ENCODE results near the gene ST6GALNAC5. TPM values are rescaled to one million over a fixed set of nuclear protein-coding genes. Genes with fewer than 3 reads are reported as not detected.

Gene ST6GALNAC5
- total RNA-seq, 1 donor from 2014 or later = 23.1 TPM

DNA sequence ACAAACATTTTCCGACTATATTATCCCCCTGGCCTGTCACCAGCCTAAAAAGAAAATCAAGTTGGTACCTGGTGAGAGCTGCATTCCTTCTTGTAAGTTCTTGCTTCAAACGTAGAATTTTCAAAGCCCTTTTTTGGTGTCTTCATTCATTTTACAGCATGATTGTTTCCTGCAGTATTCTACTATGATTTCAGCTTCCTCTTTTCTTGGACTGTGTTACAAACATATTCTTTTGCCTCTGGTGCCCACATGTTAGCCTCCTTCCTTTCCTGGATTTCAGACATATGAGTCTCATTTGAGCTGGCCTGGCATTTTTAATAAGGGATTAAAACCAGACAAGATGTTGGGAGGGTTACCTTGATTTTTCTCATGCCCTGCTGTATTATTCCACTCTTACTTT, 209.5 kb downstream of the ST6GALNAC5 start:
- Histone ChIP-seq H3K36me3 (no peaks in the 10 kb centered on the region), H3K27me3 (no peaks in the 10 kb centered on the region), H3K4me3 (no peak overlapping the region), H3K27ac (no peak overlapping the region), H3K9me3 (no peaks in the 10 kb centered on the region), H3K4me1 (no peaks in the 10 kb centered on the region)
- intact Hi-C loops (cut with DNase I) = no loop called here
- TF ChIP-seq, protein P1, sequence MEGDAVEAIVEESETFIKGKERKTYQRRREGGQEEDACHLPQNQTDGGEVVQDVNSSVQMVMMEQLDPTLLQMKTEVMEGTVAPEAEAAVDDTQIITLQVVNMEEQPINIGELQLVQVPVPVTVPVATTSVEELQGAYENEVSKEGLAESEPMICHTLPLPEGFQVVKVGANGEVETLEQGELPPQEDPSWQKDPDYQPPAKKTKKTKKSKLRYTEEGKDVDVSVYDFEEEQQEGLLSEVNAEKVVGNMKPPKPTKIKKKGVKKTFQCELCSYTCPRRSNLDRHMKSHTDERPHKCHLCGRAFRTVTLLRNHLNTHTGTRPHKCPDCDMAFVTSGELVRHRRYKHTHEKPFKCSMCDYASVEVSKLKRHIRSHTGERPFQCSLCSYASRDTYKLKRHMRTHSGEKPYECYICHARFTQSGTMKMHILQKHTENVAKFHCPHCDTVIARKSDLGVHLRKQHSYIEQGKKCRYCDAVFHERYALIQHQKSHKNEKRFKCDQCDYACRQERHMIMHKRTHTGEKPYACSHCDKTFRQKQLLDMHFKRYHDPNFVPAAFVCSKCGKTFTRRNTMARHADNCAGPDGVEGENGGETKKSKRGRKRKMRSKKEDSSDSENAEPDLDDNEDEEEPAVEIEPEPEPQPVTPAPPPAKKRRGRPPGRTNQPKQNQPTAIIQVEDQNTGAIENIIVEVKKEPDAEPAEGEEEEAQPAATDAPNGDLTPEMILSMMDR (IDR thresholded peaks at IDR 0.05) = no peak
- no peak for ATAC-seq
- DNase-seq = no peak

DNA sequence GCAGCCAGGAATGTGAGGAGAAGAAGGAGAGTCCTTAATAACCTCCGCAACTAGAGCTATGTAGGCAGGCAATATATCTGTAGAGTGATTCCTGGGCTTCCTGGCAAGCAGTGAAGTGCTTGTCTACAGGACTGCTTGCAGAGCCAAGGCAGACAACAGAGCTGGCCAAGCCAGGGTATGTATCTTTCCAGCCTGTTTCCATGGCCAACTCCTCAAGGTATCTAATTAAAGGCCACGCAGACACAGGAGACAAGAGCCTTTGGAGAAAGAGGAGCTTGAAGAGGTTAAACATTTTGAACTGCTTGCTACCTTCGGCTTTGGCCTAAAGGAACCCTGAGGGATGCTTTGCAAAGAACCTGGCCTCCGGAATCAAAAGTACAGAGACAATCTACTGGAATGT, 214.6 kb downstream of the ST6GALNAC5 start:
- no peak overlapping the region for H3K27ac ChIP-seq
- H3K9me3 ChIP-seq = no peaks in the 10 kb centered on the region
- H3K27me3 ChIP-seq = no peaks in the 10 kb centered on the region
- no peaks in the 10 kb centered on the region for H3K36me3 ChIP-seq
- H3K4me3 ChIP-seq = no peak overlapping the region
- no peaks in the 10 kb centered on the region for H3K4me1 ChIP-seq
- TF ChIP-seq, protein P1 (IDR thresholded peaks at IDR 0.05) = no peak
- DNase-seq = no peak
- intact Hi-C loops (cut with DNase I) = no loop called here
- peak; percentile 58 for ATAC-seq

DNA sequence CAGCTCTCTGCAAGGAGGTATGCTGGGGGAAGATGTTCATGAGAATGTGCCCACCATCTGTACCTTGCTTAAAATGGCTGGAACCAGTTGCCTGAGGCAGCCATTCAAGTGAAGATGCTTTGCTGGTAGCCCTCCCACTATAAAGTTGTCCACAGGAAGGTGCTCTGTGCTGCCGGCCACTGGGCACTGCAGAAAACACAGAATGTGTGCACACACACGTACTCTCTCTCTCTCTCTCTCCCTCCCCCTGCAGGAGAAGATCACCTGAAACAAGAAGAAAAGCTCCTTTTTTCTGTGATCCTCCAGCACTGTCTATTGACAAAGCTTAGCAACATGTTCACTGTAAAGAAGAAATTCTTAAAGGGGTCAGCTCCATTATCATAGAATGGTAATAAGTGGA, 217.2 kb downstream of the ST6GALNAC5 start:
- no peaks in the 10 kb centered on the region for H3K27me3 ChIP-seq
- H3K36me3 ChIP-seq = no peaks in the 10 kb centered on the region
- intact Hi-C loops (cut with DNase I) = no loop called here
- DNase-seq (no peak), ATAC-seq (no peak)
- no peaks in the 10 kb centered on the region for H3K4me1 ChIP-seq
- H3K9me3 ChIP-seq = no peaks in the 10 kb centered on the region
- H3K4me3 ChIP-seq = no peak overlapping the region
- TF ChIP-seq, protein P1 (IDR thresholded peaks at IDR 0.05) = no peak
- no peak overlapping the region for H3K27ac ChIP-seq

DNA sequence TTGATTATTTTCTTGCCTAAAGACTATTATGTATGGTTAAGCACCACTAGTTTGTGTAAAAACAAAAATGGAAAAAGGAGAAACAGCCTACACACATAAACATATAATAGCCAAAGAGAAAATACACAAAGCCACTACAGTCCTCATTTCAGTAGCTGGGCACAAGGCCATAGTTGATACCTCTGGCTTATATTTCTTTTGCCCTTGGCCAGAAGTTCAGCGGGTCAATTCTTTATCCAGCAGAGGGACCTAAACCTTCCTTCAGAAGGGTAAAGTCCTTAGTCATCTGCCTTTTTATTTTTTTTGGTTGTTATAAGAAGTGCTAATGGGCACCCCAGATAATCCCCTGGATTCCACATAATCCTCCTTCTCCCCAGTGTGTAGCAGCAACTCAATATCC, 217.8 kb downstream of the ST6GALNAC5 start:
- TF ChIP-seq, protein P1 (IDR thresholded peaks at IDR 0.05) = no peak
- Histone ChIP-seq H3K36me3 (no peaks in the 10 kb centered on the region), H3K4me1 (no peaks in the 10 kb centered on the region), H3K4me3 (no peak overlapping the region), H3K27me3 (no peaks in the 10 kb centered on the region), H3K27ac (no peak overlapping the region), H3K9me3 (no peaks in the 10 kb centered on the region)
- intact Hi-C loops (cut with DNase I) = no loop called here
- no peak for DNase-seq
- ATAC-seq = no peak

DNA sequence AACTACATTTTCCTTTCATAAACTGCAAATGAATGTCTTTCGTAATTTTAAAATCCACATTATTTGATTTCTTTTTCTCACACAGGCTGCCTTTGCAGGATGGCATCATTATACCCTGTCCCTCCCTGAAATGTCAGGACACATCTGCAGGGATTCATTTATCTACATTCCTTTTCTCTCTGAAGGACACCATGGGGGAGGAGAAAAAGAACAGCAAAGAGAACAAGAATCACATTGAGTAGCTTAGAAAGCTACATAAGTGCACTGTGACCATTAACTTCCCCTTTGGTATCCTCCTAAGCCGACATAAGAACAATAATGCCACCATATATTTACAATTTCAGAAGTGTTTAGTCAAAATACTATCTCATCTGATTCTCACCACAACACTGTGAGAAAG, 222.5 kb downstream of the ST6GALNAC5 start:
- TF ChIP-seq, protein P1 (IDR thresholded peaks at IDR 0.05) = no peak
- intact Hi-C loops (cut with DNase I) = no loop called here
- DNase-seq (no peak), ATAC-seq (no peak)
- Histone ChIP-seq H3K9me3 (no peaks in the 10 kb centered on the region), H3K4me1 (no peaks in the 10 kb centered on the region), H3K27ac (no peak overlapping the region), H3K27me3 (no peaks in the 10 kb centered on the region), H3K4me3 (no peak overlapping the region), H3K36me3 (no peaks in the 10 kb centered on the region)

DNA sequence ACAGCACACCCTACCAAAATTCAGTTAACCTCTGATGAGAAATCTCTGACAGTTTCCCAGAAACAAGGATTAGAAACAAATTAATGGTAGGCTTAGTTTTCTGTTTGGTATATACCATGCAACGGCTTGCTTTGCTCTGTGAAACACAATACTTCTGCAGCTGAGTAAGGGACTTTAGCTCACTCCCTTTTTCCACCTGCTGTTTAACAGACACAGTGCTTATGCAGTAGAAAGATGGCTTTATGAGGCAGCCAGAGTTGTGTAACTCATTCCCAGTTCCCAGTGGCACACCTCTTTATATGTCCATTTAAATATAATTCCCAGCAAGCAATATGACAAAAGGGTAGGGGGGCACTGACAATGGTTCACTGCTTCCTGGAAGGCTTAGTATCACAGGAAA, 228.0 kb downstream of the ST6GALNAC5 start:
- Histone ChIP-seq H3K4me3 (no peak overlapping the region), H3K36me3 (no peaks in the 10 kb centered on the region), H3K27ac (no peak overlapping the region), H3K4me1 (no peaks in the 10 kb centered on the region), H3K27me3 (no peaks in the 10 kb centered on the region), H3K9me3 (no peaks in the 10 kb centered on the region)
- ATAC-seq = no peak
- TF ChIP-seq, protein P1 (IDR thresholded peaks at IDR 0.05) = no peak
- intact Hi-C loops (cut with DNase I) = no loop called here
- no peak for DNase-seq
